Mucosa of descending colon (tissue), 3 donors: ENCODE results near the gene RNF180. TPM values are rescaled to one million over a fixed set of nuclear protein-coding genes. Genes with fewer than 3 reads are reported as not detected.
"Not testable (repeated sequence)": the region's sequence is repeated elsewhere in the genome, so short reads cannot be mapped to it uniquely, and the experiment has no call there.

Source experiments
- ATAC-seq: fragments of 200-7000 bp; cut with Tn5 transposase; one replicate; pipeline ENCODE4 v1.9.1; 2020; ENCODE audit warnings: mild to moderate bottlenecking, moderate library complexity
- DNase-seq, 3 donors: peaks; one replicate each; pipeline ENCODE4 v3.0.0-alpha.2; 2020
- H3K36me3 ChIP-seq: fragments of 200-600 bp; one replicate; pipeline ENCODE4 v1.8.0; 2021; ENCODE audit warnings: low read depth, mild to moderate bottlenecking
- H3K4me1 ChIP-seq: fragments of 200-600 bp; one replicate; pipeline ENCODE4 v1.8.0; 2021; ENCODE audit warnings: low read depth, mild to moderate bottlenecking
- H3K4me3 ChIP-seq: fragments of 200-600 bp; one replicate; pipeline ENCODE4 v1.8.0; 2021; ENCODE audit warnings: mild to moderate bottlenecking
- H3K9me3 ChIP-seq: fragments of 200-600 bp; one replicate; pipeline ENCODE4 v1.8.0; 2021; ENCODE audit warnings: mild to moderate bottlenecking
- CTCF ChIP-seq: fragments of 200-600 bp; IDR thresholded peaks from one replicate; pipeline ENCODE4 v1.8.0; 2022; ENCODE audit warnings: antibody characterized with exemption, mild to moderate bottlenecking
- intact Hi-C, 2 donors: fragments of 100-400 bp; cut with DNase I in 1 of 2; cut with micrococcal nuclease in 1 of 2; formaldehyde crosslinking; loops; one replicate each; pipeline versions ENCODE4 v1.11.0 to v1.11.1; 2022; cut with DNase I, micrococcal nuclease
- total RNA-seq, 3 donors: library from RNA; stranded (reverse); fragmentation: NEBNext Ultra II Directional in 2 of 3; extraction: Animal tissue kit (Norgen Biotek cat#: 25700) in 2 of 3; gene quantifications; one replicate each; pipeline versions ENCODE4 v1.2.1 to v1.2.4, GENCODE V29; 2021 to 2023
- donor health status: DM: no; HTN: no; CAD: no; lungs with moderate emphysema.
- donor health status: DM: no; HTN: no; CAD: no.
- donor health status: DM: no; HTN: yes; CAD: no.

RNF180 gene
- total RNA-seq, 3 donors from 2014 or later = 0.96 to 15.0 (median 2.8) TPM

- DNase-seq (no peak), ATAC-seq (no peak)
- intact Hi-C loops = no loop called here
- H3K4me1 ChIP-seq = no peaks in the 10 kb centered on the region
- no peaks in the 10 kb centered on the region for H3K36me3 ChIP-seq
- TF ChIP-seq CTCF = no peak
- H3K4me3 ChIP-seq = no peak overlapping the region
- no peaks in the 10 kb centered on the region for H3K9me3 ChIP-seq
Measured at GRCh38 chr5:64209353-64209752, 43.7 kb downstream of the RNF180 start.

- H3K4me3 ChIP-seq = no peak overlapping the region
- no peaks in the 10 kb centered on the region for H3K36me3 ChIP-seq
- no peak for ATAC-seq
- H3K4me1 ChIP-seq = no peaks in the 10 kb centered on the region
- H3K9me3 ChIP-seq = no peaks in the 10 kb centered on the region
- DNase-seq = no peak
- intact Hi-C loops = no loop called here
- TF ChIP-seq CTCF = no peak
Measured at GRCh38 chr5:64210866-64211265, 45.2 kb downstream of the RNF180 start.

- H3K4me3 ChIP-seq = no peak overlapping the region
- DNase-seq (no peak), ATAC-seq (no peak)
- no peaks in the 10 kb centered on the region for H3K36me3 ChIP-seq
- intact Hi-C loops = no loop called here
- H3K9me3 ChIP-seq = no peaks in the 10 kb centered on the region
- H3K4me1 ChIP-seq = no peaks in the 10 kb centered on the region
- no peak for TF ChIP-seq CTCF
Measured at GRCh38 chr5:64213011-64213410, 47.4 kb downstream of the RNF180 start.

GRCh38 chr5:64213531-64213930, 47.9 kb downstream of the RNF180 start:
- ATAC-seq = no peak

GRCh38 chr5:64214132-64214531, 48.5 kb downstream of the RNF180 start:
- intact Hi-C loops = no loop called here
- TF ChIP-seq CTCF = no peak
- no peak for ATAC-seq

More at GRCh38 chr5:64213531-64213930, 47.9 kb downstream of the RNF180 start:
- no peaks in the 10 kb centered on the region for H3K9me3 ChIP-seq
- no peak for DNase-seq
- H3K36me3 ChIP-seq = no peaks in the 10 kb centered on the region
- no peak overlapping the region for H3K4me3 ChIP-seq
- no peak for TF ChIP-seq CTCF
- no peaks in the 10 kb centered on the region for H3K4me1 ChIP-seq
- intact Hi-C loops = no loop called here

GRCh38 chr5:64221911-64222310, 56.3 kb downstream of the RNF180 start:
- DNase-seq (no peak), ATAC-seq (no peak)
- H3K9me3 ChIP-seq = no peaks in the 10 kb centered on the region
- no peak for TF ChIP-seq CTCF
- no peak overlapping the region for H3K4me3 ChIP-seq
- H3K36me3 ChIP-seq = no peaks in the 10 kb centered on the region
- intact Hi-C loops = no loop called here
- H3K4me1 ChIP-seq = no peaks in the 10 kb centered on the region

More at GRCh38 chr5:64214132-64214531, 48.5 kb downstream of the RNF180 start:
- H3K9me3 ChIP-seq = no peaks in the 10 kb centered on the region
- no peak for DNase-seq
- no peaks in the 10 kb centered on the region for H3K4me1 ChIP-seq
- no peak overlapping the region for H3K4me3 ChIP-seq
- H3K36me3 ChIP-seq = no peaks in the 10 kb centered on the region

- H3K4me3 ChIP-seq, H3K36me3 ChIP-seq, H3K9me3 ChIP-seq, H3K4me1 ChIP-seq, ATAC-seq, DNase-seq: not testable (repeated sequence)
- intact Hi-C loops = loop anchor here in 1 of 2 donors (5.0 kb wide), 1 partner anchor 387 kb away; no protein-coding TSS in a partner anchor
Measured at GRCh38 chr5:64225286-64225981, 59.8 kb downstream of the RNF180 start.

GRCh38 chr5:64227131-64227537, 61.5 kb downstream of the RNF180 start:
- H3K4me3 ChIP-seq, H3K36me3 ChIP-seq, ATAC-seq, DNase-seq, H3K9me3 ChIP-seq, H3K4me1 ChIP-seq: not testable (repeated sequence)
- intact Hi-C loops = loop anchor here in 1 of 2 donors (5.0 kb wide), 1 partner anchor 385 kb away; no protein-coding TSS in a partner anchor
